CD4-positive, alpha-beta T cell (primary cell): ENCODE measurements around the gene NPBWR2. TPM values are rescaled to one million over a fixed set of nuclear protein-coding genes. Genes with fewer than 3 reads are reported as not detected.
A peak's percentile ranks its signal among the peaks of the same experiment; 100 is the strongest.

Experiments used
- ATAC-seq: fragments of 200-7000 bp; cut with Tn5 transposase; one replicate; pipeline ENCODE4 v1.10.0; 2022; ENCODE audit warnings: mild to moderate bottlenecking; ENCODE audit not compliant: poor library complexity
- CTCF ChIA-PET: fragments of 350-600 bp; sonication (Branson Sonifier 250); formaldehyde crosslinking; loops from one replicate; lab custom pipeline; 2021; ENCODE audit warnings: antibody characterized with exemption, inconsistent platforms; lab: Charles Lee
- POLR2A ChIA-PET: fragments of 350-600 bp; sonication (Branson Sonifier 250); formaldehyde crosslinking; loops from one replicate; lab custom pipeline; 2021; ENCODE audit warnings: antibody characterized with exemption, inconsistent platforms; lab: Charles Lee
- DNase-seq, 14 experiments: peaks; one replicate each; pipeline ENCODE4 v3.0.0-alpha.2; 2013 to 2020; ENCODE audit warnings: mixed read lengths in 2 of 14
- H3K27ac ChIP-seq, 2 donors: one replicate each; pipeline versions ENCODE4 v1.5.1 to v1.7.0; 2013; ENCODE audit warnings: low read length in 2 of 2, low read depth in 1 of 2, mild to moderate bottlenecking in 1 of 2
- H3K27me3 ChIP-seq, 2 experiments: 1 replicate in 1 of 2; 2 replicates in 1 of 2; pipeline versions ENCODE4 v1.6.1 to v1.7.0; 2013; ENCODE audit warnings: low read length in 2 of 2, control low read depth in 1 of 2, mild to moderate bottlenecking in 1 of 2, moderate library complexity in 1 of 2; ENCODE audit not compliant: insufficient read depth in 2 of 2, control insufficient read depth in 1 of 2
- H3K36me3 ChIP-seq: one replicate; pipeline ENCODE4 v1.6.1; 2013; ENCODE audit warnings: low read length, control low read depth; ENCODE audit not compliant: insufficient read depth
- H3K4me1 ChIP-seq: one replicate; pipeline ENCODE4 v1.6.1; 2013; ENCODE audit warnings: low read length, control low read depth; ENCODE audit not compliant: insufficient read depth
- H3K4me3 ChIP-seq: one replicate; pipeline ENCODE4 v1.5.1; 2013; ENCODE audit warnings: mild to moderate bottlenecking, low read length, moderate library complexity
- H3K9me3 ChIP-seq, 2 experiments: 1 replicate in 1 of 2; 2 replicates in 1 of 2; pipeline versions ENCODE4 v1.6.1 to v1.7.0; 2013; ENCODE audit warnings: low read length in 2 of 2, mild to moderate bottlenecking in 2 of 2, control low read depth in 1 of 2, moderate library complexity in 1 of 2; ENCODE audit not compliant: control insufficient read depth in 1 of 2, insufficient read depth in 1 of 2
- H3K27ac Mint-ChIP-seq: one replicate; pipeline ENCODE4 v1.8.0; 2020; ENCODE audit warnings: mixed read lengths
- H3K27me3 Mint-ChIP-seq: one replicate; pipeline ENCODE4 v1.8.0; 2021; ENCODE audit warnings: mixed read lengths
- H3K36me3 Mint-ChIP-seq: one replicate; pipeline ENCODE4 v1.8.0; 2021; ENCODE audit warnings: low read depth, mixed read lengths
- H3K4me1 Mint-ChIP-seq: one replicate; pipeline ENCODE4 v1.8.0; 2021; ENCODE audit warnings: low read depth, mixed read lengths
- H3K4me3 Mint-ChIP-seq: one replicate; pipeline ENCODE4 v1.8.0; 2020; ENCODE audit warnings: mild to moderate bottlenecking, mixed read lengths
- H3K9me3 Mint-ChIP-seq: one replicate; pipeline ENCODE4 v1.8.0; 2020; ENCODE audit warnings: mixed read lengths
- CTCF ChIP-seq: fragments of 200-600 bp; IDR thresholded peaks from one replicate; pipeline ENCODE4 v1.8.0; 2022; ENCODE audit warnings: antibody characterized with exemption, mild to moderate bottlenecking
- intact Hi-C, 2 experiments: fragments of 100-400 bp; cut with DNase I in 1 of 2; cut with micrococcal nuclease in 1 of 2; formaldehyde crosslinking; loops; one replicate each; pipeline versions ENCODE4 v1.15.1 to v1.9.0; 2023 to 2025; cut with DNase I, micrococcal nuclease
- total RNA-seq, 174 experiments: library from RNA in 2 of 174; stranded (reverse) in 2 of 174; gene quantifications; one replicate each; pipeline ENCODE4 v1.2.3 and lab custom pipeline; 2021 to 2026

The NPBWR2 gene
- total RNA-seq, 2 experiments from 2014 or later = 0.38 to 0.47 TPM

- peak; percentile 76 for TF ChIP-seq CTCF
- H3K4me3 Mint-ChIP-seq = no peak overlapping the region
- H3K36me3 Mint-ChIP-seq = peaks cover 18% of the 10 kb centered on the region
- Histone ChIP-seq H3K36me3 (peaks cover 31% of the 10 kb centered on the region), H3K27me3 (no peaks in the 10 kb centered on the region), H3K4me3 (no peak overlapping the region), H3K4me1 (peaks cover 62% of the 10 kb centered on the region), H3K9me3 (no peaks in the 10 kb centered on the region), H3K27ac (no peak overlapping the region)
- ChIA-PET CTCF (interaction anchor here (0.8 to 1.7 kb wide), 3 partner anchors 8 to 31 kb away, joined by 4 to 10 read pairs (median 5); no protein-coding TSS in a partner anchor), POLR2A (interaction anchor here (1.0 to 1.8 kb wide), 5 partner anchors 8 to 30 kb away, joined by 3 to 7 read pairs (median 5); partner anchors contain the start of genes LKAAEAR1, OPRL1 and RGS19)
- no peaks in the 10 kb centered on the region for H3K9me3 Mint-ChIP-seq
- DNase-seq = peak in 3 of 14 experiments; percentile 30 to 52 (median 47)
- no peak overlapping the region for H3K27ac Mint-ChIP-seq
- H3K4me1 Mint-ChIP-seq = peaks cover 28% of the 10 kb centered on the region
- intact Hi-C loops = loop anchor here in 1 of 2 experiments (10.0 kb wide), 1 partner anchor 415 kb away; the partner anchor contains the start of genes RTEL1 and STMN3
- ATAC-seq = no peak
- H3K27me3 Mint-ChIP-seq = no peaks in the 10 kb centered on the region
Observed at GRCh38 chr20:64069614-64070243, 37.6 kb downstream of the NPBWR2 start.

- H3K36me3 Mint-ChIP-seq = peaks cover 14% of the 10 kb centered on the region
- intact Hi-C loops = loop anchor here in 1 of 2 experiments (10.0 kb wide), 1 partner anchor 414 kb away; the partner anchor contains the start of genes RTEL1 and STMN3
- H3K4me1 ChIP-seq = peaks cover 66% of the 10 kb centered on the region
- no peaks in the 10 kb centered on the region for H3K27me3 Mint-ChIP-seq
- H3K27ac ChIP-seq = no peak overlapping the region
- peaks cover 26% of the 10 kb centered on the region for H3K36me3 ChIP-seq
- H3K4me1 Mint-ChIP-seq = peaks cover 33% of the 10 kb centered on the region
- H3K4me3 ChIP-seq = no peak overlapping the region
- no peak for ATAC-seq
- POLR2A ChIA-PET = interaction anchor here (1.0 to 1.8 kb wide), 5 partner anchors 8 to 30 kb away, joined by 3 to 7 read pairs (median 5); partner anchors contain the start of genes LKAAEAR1, OPRL1 and RGS19
- no peak overlapping the region for H3K27ac Mint-ChIP-seq
- no peaks in the 10 kb centered on the region for H3K27me3 ChIP-seq
- TF ChIP-seq CTCF = no peak
- H3K9me3 Mint-ChIP-seq = no peaks in the 10 kb centered on the region
- no peaks in the 10 kb centered on the region for H3K9me3 ChIP-seq
- no peak overlapping the region for H3K4me3 Mint-ChIP-seq
- CTCF ChIA-PET = interaction anchor here (0.8 to 1.7 kb wide), 3 partner anchors 9 to 31 kb away, joined by 4 to 10 read pairs (median 5); no protein-coding TSS in a partner anchor
- DNase-seq = no peak
Observed at GRCh38 chr20:64069209-64069613, 38.2 kb downstream of the NPBWR2 start.

GRCh38 chr20:64068386-64069208, 38.8 kb downstream of the NPBWR2 start:
- Histone ChIP-seq H3K27me3 (no peaks in the 10 kb centered on the region), H3K27ac (no peak overlapping the region), H3K4me3 (no peak overlapping the region), H3K4me1 (peaks cover 72% of the 10 kb centered on the region), H3K9me3 (no peaks in the 10 kb centered on the region), H3K36me3 (peaks cover 20% of the 10 kb centered on the region)
- H3K27ac Mint-ChIP-seq = no peak overlapping the region
- intact Hi-C loops = loop anchor here in 1 of 2 experiments (10.0 kb wide), 1 partner anchor 414 kb away; the partner anchor contains the start of genes RTEL1 and STMN3
- H3K36me3 Mint-ChIP-seq = peaks cover 10% of the 10 kb centered on the region
- POLR2A ChIA-PET = interaction anchor here (1.7 to 1.8 kb wide), 2 partner anchors 9 to 15 kb away, joined by 6 to 7 read pairs; partner anchors contain the start of gene LKAAEAR1
- H3K27me3 Mint-ChIP-seq = no peaks in the 10 kb centered on the region
- TF ChIP-seq CTCF = no peak
- CTCF ChIA-PET = interaction anchor here (1.7 kb wide), 1 partner anchor 30 kb away, joined by 10 read pairs; no protein-coding TSS in a partner anchor
- H3K9me3 Mint-ChIP-seq = no peaks in the 10 kb centered on the region
- DNase-seq (no peak), ATAC-seq (no peak)
- peaks cover 39% of the 10 kb centered on the region for H3K4me1 Mint-ChIP-seq
- no peak overlapping the region for H3K4me3 Mint-ChIP-seq
